GM19193 (cell line): Measurements from ENCODE around the gene GLS2.
A peak's percentile ranks its signal among the peaks of the same experiment; 100 is the strongest.

ENCODE experiments used
- POLR2A ChIP-seq: IDR thresholded peaks from 4 replicates; pipeline ENCODE4 v1.6.1; 2011; ENCODE audit not compliant: insufficient read depth, insufficient read length; ENCODE audit errors: extremely low read depth

The GLS2 gene

DNA sequence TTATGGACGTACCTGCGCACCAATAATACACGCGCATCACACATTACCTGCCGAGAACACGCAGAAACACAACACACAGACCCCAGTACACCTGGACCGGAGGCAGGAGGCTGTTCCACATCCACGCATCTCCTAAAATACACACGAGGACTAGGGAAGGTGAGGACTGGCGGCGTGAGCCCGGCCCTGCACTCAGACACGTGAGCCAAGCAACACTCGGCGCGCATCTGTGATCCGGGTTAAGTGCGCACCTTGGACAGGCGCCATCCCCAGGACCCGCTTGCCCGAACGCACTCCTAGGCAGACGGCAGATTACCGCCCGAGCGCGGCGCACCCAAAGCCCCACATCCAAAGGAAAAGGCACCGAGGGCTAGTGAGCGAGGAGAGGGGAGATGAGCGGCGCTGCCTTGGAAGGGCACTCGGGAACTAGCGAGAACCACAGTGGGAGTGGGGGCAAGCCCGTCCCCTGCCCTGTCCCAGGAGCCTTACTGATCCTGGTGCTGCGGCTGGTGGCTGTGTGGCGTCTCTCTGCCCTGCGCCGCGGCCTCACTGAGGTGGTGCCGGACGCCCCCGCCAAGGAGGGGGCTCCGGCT, 417 bp downstream of the GLS2 start:
- no peak for TF ChIP-seq POLR2A

DNA sequence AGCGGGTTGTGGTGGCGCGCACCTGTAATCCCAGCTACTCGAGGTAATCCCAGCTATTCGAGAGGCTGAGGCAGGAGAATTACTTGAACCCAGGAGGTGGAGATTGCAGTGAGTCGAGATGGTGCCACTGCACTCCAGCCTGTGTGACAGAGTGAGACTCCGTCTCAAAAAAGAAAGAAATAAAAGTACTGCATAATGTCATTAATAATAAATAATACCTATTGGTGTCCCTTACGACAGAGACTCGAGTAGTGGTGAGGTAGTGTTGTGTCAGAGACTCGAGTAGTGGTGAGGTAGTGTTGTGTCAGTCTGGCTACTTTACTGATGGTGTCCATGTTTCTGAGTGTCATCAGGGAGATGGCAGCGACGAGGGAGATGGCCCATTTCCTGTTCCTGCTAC, 1.3 kb downstream of the GLS2 start:
- TF ChIP-seq POLR2A, result no peak

DNA sequence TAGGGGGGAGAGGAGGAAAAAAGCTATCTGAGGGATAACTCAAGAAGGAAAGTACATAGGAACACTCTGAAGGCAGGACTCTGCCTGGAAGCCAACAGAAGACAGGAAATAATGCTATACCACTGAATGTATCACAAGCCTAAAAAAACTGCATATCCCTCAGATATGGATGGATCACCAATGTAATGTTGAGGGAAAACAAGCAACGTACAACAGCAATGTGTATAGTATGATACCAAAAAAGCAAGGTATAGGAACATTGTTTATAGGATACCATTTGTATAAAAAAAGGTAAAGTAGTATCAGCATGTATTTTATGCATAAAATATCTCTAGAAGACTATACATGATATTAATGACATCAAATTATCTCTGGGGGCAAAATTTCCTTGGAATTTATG, 3.4 kb downstream of the GLS2 start:
- TF ChIP-seq POLR2A, result no peak

DNA sequence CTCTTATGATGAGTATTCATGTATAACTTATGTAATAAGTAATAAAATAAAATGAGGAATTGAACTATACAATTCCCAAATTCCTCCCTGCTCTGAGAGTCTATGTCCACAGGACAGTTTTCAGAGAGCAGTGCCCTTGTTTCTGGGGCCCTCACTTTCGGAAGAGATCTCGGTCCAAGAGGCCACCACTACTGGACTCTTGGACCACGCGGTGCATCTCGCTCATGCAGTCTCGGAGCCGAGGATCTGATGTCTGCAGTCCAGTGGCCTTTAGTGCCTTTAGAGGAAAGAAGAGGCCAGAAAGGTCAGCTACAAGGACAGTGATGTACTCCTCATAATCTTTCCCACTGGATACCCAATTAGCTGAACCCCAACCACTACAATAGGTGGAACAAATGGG, 8.3 kb downstream of the GLS2 start:
- no peak for TF ChIP-seq POLR2A

DNA sequence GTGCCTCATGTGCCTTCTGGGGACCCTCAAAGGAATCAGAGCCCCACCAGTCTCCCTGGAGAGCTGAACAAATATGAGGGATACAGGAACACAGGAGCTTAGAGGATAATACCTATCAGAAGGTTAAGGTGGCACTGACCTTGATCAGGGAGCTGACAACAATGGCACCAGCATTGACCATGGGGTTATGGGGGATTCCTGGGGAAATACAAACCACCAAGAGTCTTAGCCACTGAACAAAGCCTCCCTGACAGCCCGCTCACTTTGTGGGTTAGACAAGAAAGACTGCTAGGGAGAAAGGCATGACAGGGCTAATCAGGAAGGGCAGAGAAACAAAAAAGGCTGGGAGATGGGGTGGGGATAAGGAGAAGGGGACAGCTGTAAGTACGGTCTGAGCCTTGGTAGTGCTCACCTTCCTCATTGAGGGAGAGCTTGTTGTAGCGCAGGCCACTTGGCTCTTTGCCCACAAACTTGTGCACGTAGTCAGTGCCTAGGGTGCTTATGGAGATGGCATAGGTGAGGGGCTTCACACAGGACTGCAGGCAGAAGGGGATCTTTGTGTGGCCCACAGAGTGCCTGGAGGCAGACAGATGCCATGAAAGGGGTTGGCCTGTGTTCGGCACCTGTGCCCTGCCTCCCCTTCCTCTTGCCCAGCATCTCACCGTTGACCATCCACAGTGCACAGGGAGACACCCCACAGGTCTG, 10.3 kb downstream of the GLS2 start:
- TF ChIP-seq POLR2A, result no peak

DNA sequence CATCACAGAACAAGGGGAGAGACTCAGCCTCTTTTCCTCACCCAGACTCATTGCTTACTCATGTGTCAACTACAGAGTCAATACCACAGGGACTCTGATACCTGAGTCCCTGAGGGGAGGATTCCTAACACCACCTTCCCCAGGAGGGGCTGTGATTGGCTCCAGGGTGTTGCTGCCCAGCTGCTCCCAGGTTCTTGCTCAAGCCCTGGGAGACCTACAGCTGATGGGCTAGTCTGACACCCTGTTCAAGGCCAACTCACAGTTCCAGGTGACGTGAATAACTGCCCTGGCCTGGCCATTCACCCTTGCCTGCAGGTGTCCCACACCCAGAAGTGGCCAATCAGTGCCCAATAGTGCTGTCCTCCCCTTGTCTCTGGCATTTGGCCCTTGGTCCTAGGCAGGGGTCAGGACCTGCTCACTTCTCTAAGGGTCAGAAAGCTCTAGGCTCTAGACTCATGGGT, 11.0 kb downstream of the GLS2 start:
- TF ChIP-seq POLR2A, result no peak

DNA sequence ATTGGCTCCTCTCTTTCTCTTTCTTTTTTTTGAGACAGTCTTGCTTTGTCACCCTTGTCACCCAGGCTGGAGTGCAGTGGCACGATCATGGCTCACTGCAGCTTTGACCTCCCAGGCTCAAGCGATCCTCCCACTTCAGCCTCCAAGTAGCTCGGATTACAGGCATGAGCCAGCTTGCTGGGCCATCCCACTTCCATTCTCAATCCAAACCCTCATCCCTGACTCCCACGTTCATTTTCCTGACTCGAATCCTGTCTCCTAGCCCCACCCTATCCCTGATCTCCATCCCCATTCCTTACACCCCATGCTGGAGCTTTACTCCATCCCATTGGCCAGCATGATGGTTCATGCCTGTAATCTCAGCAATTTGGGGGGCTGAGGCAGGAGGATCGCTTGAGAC, 11.8 kb downstream of the GLS2 start:
- TF ChIP-seq POLR2A, result no peak

DNA sequence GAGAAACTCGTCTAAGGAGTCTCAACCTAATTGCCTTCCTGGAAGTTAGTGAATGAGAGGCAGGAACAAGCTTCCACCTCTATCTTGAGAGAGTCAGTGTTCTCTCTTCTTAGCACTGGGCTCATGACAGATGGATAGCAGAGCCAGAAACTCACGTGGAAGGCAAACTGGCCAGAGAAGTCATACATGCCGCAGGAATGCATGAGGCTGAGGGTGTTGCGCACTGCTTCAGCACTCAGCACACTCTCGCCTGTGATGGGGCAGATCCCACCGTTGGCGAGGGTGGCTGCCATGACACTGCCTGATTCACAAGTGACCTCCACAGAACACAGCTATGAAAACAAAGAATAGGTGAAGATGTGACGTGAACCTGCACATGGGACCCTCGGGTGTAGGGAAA, 13.6 kb downstream of the GLS2 start:
- peak; percentile 34 for TF ChIP-seq POLR2A

DNA sequence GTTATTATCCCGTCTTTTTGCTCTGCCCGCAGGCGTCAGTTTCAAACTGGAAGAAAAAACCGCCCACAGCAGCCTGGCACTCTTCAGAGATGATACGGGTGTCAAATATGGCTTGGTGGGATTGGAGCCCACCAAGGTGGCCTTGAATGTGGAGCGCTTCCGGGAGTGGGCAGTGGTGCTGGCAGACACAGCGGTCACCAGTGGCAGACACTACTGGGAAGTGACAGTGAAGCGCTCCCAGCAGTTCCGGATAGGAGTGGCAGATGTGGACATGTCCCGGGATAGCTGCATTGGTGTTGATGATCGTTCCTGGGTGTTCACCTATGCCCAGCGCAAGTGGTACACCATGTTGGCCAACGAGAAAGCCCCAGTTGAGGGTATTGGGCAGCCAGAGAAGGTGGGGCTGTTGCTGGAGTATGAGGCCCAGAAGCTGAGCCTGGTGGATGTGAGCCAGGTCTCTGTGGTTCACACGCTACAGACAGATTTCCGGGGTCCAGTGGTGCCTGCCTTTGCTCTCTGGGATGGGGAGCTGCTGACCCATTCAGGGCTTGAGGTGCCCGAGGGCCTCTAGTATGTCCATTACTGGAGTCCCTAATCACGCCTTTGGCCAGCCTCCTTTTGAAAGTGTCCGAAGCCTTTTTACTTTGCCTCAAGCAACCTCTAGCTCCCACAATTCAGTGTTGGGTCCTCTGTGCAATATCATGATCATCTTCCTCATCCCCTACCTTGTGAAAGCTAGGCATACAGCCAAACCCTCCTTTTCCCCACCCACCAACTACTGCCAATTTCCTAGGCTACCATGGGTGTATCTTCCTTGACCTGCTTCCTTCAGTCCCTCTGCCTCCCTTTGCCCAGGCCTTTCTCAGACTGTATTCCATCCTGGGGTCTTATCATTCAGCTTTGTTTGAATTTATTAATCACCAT, 18.7 kb downstream of the GLS2 start:
- no peak for TF ChIP-seq POLR2A

DNA sequence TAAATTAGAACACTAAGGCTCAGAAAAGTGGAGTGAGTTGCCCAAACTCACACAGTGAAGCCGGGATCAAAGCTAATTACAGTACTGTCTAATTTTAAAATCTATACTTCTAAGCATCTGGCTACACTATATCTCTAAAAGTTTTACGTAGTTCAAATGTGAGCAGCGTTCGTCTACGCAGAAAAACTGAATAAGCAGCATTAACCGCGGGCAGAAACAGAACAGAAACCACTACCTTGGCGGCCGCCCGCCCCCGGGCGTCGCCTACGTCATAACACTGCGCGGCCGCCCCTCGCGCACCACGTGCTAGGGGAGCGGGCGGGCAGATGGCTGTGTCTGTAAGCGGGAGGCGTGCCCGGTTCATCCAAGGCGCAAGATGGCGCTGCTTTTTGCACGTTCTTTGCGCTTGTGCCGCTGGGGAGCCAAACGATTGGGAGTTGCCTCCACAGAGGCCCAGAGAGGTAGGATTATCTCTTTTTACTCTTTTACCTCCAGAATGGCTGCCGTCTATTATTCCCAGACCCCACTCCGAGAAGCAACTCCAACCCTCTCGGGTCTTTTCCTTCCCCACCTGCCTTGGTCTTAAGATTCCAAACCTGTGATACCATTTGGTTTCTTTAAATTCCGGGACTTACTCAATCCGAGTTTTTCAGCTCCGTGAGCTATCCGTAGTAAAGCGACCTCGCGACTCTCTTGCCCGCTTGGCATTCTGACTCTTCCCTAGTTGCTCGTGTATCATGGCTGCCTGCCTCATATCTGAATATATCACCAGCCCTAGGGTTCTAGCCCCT, 19.6 kb downstream of the GLS2 start, which contains the start of gene SPRYD4:
SPRYD4 (plus strand) TSS at position 363 of the 791 bp plus-strand sequence; CDS start at position 377, 14 bp downstream.
- peak; percentile 96 for TF ChIP-seq POLR2A

DNA sequence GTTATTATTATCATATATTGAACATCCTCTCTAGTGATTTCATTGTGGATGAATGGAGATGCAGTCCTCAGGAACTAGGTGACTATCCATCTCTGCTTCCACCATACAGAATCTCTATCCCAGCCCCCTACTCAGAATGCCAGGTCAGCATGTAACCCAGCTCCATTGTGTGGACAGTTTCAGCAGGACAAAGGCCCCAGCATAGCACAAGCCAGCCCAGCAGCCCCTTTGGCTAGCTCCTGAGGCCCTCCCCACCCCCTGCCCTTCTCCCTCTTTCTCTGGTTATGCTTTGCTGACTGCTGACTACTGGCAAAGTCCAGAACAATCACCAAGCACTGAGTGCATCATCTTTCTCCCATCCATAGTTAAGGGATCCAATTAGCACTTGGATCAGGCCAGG, 25.4 kb downstream of the GLS2 start:
- TF ChIP-seq POLR2A, result no peak

DNA sequence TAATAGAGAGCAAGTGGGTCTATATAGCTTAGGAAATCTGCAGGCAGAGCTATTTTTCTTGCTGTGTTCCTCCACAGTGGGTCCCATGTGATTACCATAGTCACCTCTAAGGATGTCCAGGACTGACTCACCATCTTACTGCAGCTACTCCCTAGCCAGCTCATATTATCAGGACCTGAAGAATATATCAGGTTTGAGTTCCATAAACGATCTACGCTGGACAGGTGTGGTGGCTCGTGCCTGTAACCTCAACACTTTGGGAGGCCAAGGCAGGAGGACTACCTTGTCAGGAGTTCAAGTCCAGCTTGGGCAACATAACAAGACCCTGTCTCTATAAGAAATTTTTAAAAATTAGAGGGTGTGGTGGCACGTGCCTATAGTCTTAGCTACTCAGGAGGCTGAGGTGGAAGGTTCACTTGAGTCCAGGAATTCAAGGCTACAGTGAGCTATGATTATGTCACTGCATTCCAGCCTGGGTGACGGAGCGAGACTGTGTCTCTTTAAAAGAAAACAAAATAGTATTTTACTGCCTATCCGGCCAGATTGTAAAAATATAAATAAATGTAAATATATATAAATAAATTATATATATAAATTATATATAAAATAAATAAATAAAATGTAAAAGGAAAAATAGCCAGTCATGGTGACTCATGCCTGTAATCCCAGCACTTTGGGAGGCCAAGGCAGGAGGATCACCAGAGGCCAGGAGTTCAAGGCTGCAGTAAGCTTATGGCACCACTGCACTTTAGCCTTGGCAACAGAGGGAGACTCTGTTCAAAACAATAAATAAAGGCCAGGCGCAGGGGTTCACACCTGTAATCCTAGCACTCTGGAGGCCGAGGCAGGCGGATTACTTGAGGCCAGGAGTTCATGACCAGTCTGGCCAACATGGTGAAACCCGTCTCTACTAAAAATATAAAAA, 26.5 kb downstream of the GLS2 start:
- TF ChIP-seq POLR2A, result no peak

DNA sequence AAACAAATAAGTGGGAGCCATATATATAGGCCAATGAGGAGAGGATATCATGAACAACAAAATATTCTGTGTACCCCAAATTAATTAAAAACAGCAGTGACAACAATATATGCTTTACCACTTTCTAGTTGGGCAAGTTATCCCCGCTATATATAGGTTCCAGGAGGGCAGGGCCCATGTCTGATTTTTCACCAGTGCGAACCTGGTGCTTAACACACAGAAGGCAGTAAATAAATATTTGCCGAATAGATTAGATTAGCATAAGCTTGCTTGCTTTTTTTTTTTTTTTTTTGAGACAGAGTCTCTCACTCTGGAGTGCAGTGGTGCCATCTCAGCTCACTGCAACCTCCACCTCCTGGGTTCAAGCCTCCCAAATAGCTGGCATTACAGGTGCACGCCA, 30.1 kb downstream of the GLS2 start:
- no peak for TF ChIP-seq POLR2A

DNA sequence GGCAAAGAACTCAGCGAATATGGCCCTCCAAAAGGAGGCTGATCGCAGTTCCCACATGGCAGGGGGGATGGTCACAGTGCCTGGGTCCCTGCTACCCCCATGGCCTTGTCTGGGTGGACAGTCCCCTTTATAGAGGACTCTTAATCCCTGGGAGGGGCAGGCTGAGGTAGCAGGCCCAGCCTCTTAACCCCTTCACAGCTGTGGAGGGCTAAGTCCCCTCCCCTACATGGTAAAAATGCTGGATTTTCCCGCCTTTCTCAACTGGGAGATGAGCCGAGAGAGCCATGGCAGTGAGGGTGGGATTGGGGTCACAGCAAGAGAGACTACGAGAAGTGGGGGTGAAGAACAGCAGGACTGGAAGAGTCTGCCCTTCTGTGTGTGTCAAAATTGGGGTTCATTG, 33.4 kb downstream of the GLS2 start, which contains the start of gene MIP:
MIP (minus strand) TSS at position 101 of the 400 bp plus-strand sequence; CDS start at position 57, 44 bp downstream.
- TF ChIP-seq POLR2A, result no peak
